ENCODE results near the gene CYP2W1. TPM values are rescaled to one million over a fixed set of nuclear protein-coding genes. Genes with fewer than 3 reads are reported as not detected.

CYP2W1 gene
- total RNA-seq, 1 experiment from 2014 or later = not detected

DNA sequence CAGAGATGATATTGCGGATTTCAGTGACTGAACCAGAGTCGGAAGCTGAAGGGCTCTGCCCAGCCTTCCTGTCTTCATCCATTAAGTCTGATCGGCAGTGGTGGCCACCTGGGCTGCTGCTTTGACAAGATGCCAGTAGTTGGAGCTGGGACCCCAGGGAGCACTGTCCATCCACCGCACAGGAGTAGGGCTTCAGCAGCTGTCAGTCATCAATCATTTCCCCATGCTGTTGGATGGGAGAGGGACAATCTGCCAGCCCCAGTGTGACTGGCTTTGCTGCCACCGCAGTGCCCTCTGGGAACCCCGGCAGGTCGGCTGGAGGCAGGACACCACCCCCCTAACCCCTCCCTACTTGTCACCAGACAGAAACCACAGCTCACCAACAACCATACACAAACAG is 38.4 kb downstream of the CYP2W1 start:
- Histone ChIP-seq H3K4me3 (no peak overlapping the region), H3K4me1 (replicated peaks; ENCODE audit: insufficient read depth) (no peaks in the 10 kb centered on the region), H3K9me3 (ENCODE audit: insufficient read depth, low read depth) (no peaks in the 10 kb centered on the region), H3F3A (ENCODE audit: insufficient read depth, low read depth) (peaks cover 9% of the 10 kb centered on the region), H3K27ac (no peak overlapping the region), H2AFZ (no peak overlapping the region), H3K36me3 (ENCODE audit: low read depth) (no peaks in the 10 kb centered on the region), H4K20me1 (ENCODE audit: insufficient read depth) (peaks cover 22% of the 10 kb centered on the region), H3K27me3 (ENCODE audit: insufficient read depth, low read depth) (no peaks in the 10 kb centered on the region), H3K79me2 (ENCODE audit: low read depth) (peaks cover 14% of the 10 kb centered on the region; the same call in 1 of the 2 replicates), H3K9me2 (ENCODE audit: insufficient read depth) (no peaks in the 10 kb centered on the region), H3K4me2 (no peak overlapping the region)
- BruUV-seq (replicated peaks) = no TSS peak
- ChIA-PET CTCF (no interaction called here), POLR2A (ENCODE audit: unreplicated experiment) (interaction anchor here (0.6 kb wide), 1 partner anchor 29 kb away, joined by 9 read pairs; no protein-coding TSS in a partner anchor)
- TF ChIP-seq, protein P1, sequence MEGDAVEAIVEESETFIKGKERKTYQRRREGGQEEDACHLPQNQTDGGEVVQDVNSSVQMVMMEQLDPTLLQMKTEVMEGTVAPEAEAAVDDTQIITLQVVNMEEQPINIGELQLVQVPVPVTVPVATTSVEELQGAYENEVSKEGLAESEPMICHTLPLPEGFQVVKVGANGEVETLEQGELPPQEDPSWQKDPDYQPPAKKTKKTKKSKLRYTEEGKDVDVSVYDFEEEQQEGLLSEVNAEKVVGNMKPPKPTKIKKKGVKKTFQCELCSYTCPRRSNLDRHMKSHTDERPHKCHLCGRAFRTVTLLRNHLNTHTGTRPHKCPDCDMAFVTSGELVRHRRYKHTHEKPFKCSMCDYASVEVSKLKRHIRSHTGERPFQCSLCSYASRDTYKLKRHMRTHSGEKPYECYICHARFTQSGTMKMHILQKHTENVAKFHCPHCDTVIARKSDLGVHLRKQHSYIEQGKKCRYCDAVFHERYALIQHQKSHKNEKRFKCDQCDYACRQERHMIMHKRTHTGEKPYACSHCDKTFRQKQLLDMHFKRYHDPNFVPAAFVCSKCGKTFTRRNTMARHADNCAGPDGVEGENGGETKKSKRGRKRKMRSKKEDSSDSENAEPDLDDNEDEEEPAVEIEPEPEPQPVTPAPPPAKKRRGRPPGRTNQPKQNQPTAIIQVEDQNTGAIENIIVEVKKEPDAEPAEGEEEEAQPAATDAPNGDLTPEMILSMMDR (conservative IDR thresholded peaks at IDR 0.05) = no peak
- no peak for TF ChIP-seq EZH2 (IDR thresholded peaks at IDR 0.05; ENCODE audit: low read depth)
- no peak for DNase-seq
- intact Hi-C loops (cut with micrococcal nuclease; ENCODE audit: unreplicated experiment) = no loop called here

DNA sequence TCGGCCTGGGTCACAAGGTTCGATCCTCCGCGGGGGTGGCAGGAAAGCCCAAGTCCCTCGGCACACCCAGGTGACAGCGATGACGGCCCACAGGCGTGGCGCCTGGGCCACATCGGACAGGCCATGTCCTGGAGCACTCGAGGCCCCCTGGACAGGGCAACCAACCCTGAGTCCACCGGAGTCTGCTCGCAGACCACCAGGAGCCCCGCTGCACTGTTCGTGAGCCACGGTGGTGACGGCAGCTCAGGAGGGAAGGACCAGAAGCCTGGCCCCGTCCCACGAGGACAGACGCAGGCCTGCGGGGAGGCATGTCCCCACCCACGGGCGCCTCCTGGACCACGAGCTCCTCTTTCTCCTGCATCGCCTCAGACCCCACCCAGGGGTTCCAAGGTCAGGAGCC is 39.0 kb downstream of the CYP2W1 start:
- Histone ChIP-seq H3K27me3 (ENCODE audit: insufficient read depth, low read depth) (no peaks in the 10 kb centered on the region), H3K27ac (no peak overlapping the region), H3K79me2 (ENCODE audit: low read depth) (peaks cover 19% of the 10 kb centered on the region; the same call in 1 of the 2 replicates), H2AFZ (no peak overlapping the region), H3K4me1 (replicated peaks; ENCODE audit: insufficient read depth) (no peaks in the 10 kb centered on the region), H3K9me3 (ENCODE audit: insufficient read depth, low read depth) (no peaks in the 10 kb centered on the region), H3K9me2 (ENCODE audit: insufficient read depth) (no peaks in the 10 kb centered on the region), H3F3A (ENCODE audit: insufficient read depth, low read depth) (peaks cover 13% of the 10 kb centered on the region), H3K4me3 (no peak overlapping the region), H3K4me2 (no peak overlapping the region), H3K36me3 (ENCODE audit: low read depth) (no peaks in the 10 kb centered on the region), H4K20me1 (ENCODE audit: insufficient read depth) (peaks cover 27% of the 10 kb centered on the region)
- intact Hi-C loops (cut with micrococcal nuclease; ENCODE audit: unreplicated experiment) = no loop called here
- BruUV-seq (replicated peaks) = no TSS peak
- ChIA-PET CTCF (no interaction called here), POLR2A (ENCODE audit: unreplicated experiment) (interaction anchor here (0.6 kb wide), 2 partner anchors 30 to 36 kb away, joined by 3 to 9 read pairs; no protein-coding TSS in a partner anchor)
- TF ChIP-seq, protein P1 (conservative IDR thresholded peaks at IDR 0.05) = no peak
- no peak for TF ChIP-seq EZH2 (IDR thresholded peaks at IDR 0.05; ENCODE audit: low read depth)
- DNase-seq = no peak

DNA sequence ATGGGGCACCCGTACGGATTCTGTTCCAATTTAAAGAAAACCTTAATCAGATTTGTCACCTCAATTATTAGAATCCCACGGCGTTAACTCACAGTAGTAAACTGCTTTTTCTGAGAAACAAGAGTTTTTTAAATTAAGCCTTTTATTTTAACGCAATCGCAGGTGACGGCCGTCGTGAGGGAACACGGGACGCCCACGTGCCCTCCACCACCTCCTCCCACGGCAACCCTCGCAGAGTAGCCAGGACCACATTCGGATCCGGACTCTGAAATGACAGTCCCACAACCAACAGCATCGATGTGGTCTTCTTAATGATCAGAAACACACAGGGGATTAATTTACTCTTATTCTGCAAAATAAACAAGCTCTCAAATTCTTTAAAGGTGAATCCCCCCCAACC is 39.4 kb downstream of the CYP2W1 start:
- intact Hi-C loops (cut with micrococcal nuclease; ENCODE audit: unreplicated experiment) = no loop called here
- CTCF ChIA-PET = no interaction called here

More for the DNA sequence above, 39.4 kb downstream of the CYP2W1 start:
- H3K27ac ChIP-seq = no peak overlapping the region
- DNase-seq = no peak
- POLR2A ChIA-PET (ENCODE audit: unreplicated experiment) = interaction anchor here (0.6 kb wide), 1 partner anchor 37 kb away, joined by 3 read pairs; no protein-coding TSS in a partner anchor
- peaks cover 24% of the 10 kb centered on the region for H3K79me2 ChIP-seq (ENCODE audit: low read depth)
- H3K4me3 ChIP-seq = no peak overlapping the region
- H3K9me3 ChIP-seq (ENCODE audit: insufficient read depth, low read depth) = no peaks in the 10 kb centered on the region
- H3K4me2 ChIP-seq = no peak overlapping the region
- TF ChIP-seq, protein P1 (conservative IDR thresholded peaks at IDR 0.05) = no peak
- TF ChIP-seq EZH2 (IDR thresholded peaks at IDR 0.05; ENCODE audit: low read depth) = no peak
- H2AFZ ChIP-seq = no peak overlapping the region
- peaks cover 27% of the 10 kb centered on the region for H4K20me1 ChIP-seq (ENCODE audit: insufficient read depth)
- 0 out of 2 replicates have a peak, but pooled peaks cover under 1% of the 10 kb centered on the region for H3K4me1 ChIP-seq (replicated peaks; ENCODE audit: insufficient read depth)
- H3F3A ChIP-seq (ENCODE audit: insufficient read depth, low read depth) = peaks cover 16% of the 10 kb centered on the region
- H3K9me2 ChIP-seq (ENCODE audit: insufficient read depth) = no peaks in the 10 kb centered on the region
- H3K27me3 ChIP-seq (ENCODE audit: insufficient read depth, low read depth) = no peaks in the 10 kb centered on the region
- no peaks in the 10 kb centered on the region for H3K36me3 ChIP-seq (ENCODE audit: low read depth)
- BruUV-seq (replicated peaks) = no TSS peak

Measured in PC-9 (cell line).